IMR-90 (cell line): ENCODE results near the gene CARMIL1. TPM values are rescaled to one million over a fixed set of nuclear protein-coding genes. Genes with fewer than 3 reads are reported as not detected.

Experiments
- ATAC-seq: fragments of 200-7000 bp; cut with Tn5 transposase; 2 replicates; pipeline ENCODE4 v1.9.1; 2020; ENCODE audit warnings: low read depth, mild to moderate bottlenecking, moderate library complexity
- BruUV-seq: library from RNA; stranded (reverse); fragments of 400-500 nt; replicated peaks from 2 replicates; lab custom pipeline; 2021; lab: Mats Ljungman, UMichigan
- CTCF ChIA-PET: fragments of 300-600 bp; formaldehyde crosslinking; extraction: SDS; loops from one replicate; lab custom pipeline; 2021; ENCODE audit warnings: antibody characterized with exemption; lab: Yijun Ruan, JAX
- POLR2A ChIA-PET: fragments of 300-600 bp; sonication (Branson Sonifier 250); formaldehyde crosslinking; loops from one replicate; lab custom pipeline; 2022; ENCODE audit warnings: antibody characterized with exemption; ENCODE audit not compliant: unreplicated experiment; lab: Charles Lee
- DNase-seq: peaks from one replicate; pipeline ENCODE4 v3.0.0; 2013
- H2AFZ ChIP-seq: replicated peaks from 2 replicates; pipeline ENCODE3; 2013; ENCODE audit warnings: low read length, mild to moderate bottlenecking; ENCODE audit not compliant: poor library complexity
- H2AK5ac ChIP-seq: 2 replicates; pipeline ENCODE4 v1.6.1; 2013; ENCODE audit warnings: low read depth, low read length, inconsistent platforms
- H2AK9ac ChIP-seq: replicated peaks from 2 replicates; pipeline ENCODE3; 2013; ENCODE audit warnings: mild to moderate bottlenecking, low read depth, low read length, moderate library complexity; ENCODE audit not compliant: poor library complexity
- H2BK120ac ChIP-seq: 2 replicates; pipeline ENCODE4 v1.6.1; 2013; ENCODE audit warnings: low read depth, low read length, inconsistent platforms
- H2BK15ac ChIP-seq: 3 replicates; pipeline ENCODE4 v1.6.1; 2013; ENCODE audit warnings: low read depth, low read length, inconsistent platforms
- H2BK20ac ChIP-seq: 2 replicates; pipeline ENCODE4 v1.6.1; 2013; ENCODE audit warnings: low read depth, mild to moderate bottlenecking, inconsistent platforms, low read length, moderate library complexity
- H2BK5ac ChIP-seq: 2 replicates; pipeline ENCODE4 v1.6.1; 2013; ENCODE audit warnings: mild to moderate bottlenecking, low read depth, low read length, inconsistent platforms; ENCODE audit not compliant: poor library complexity, severe bottlenecking
- H3K14ac ChIP-seq: replicated peaks from 2 replicates; pipeline ENCODE4 v1.6.1; 2013; ENCODE audit warnings: low read depth, low read length, inconsistent platforms
- H3K18ac ChIP-seq: 2 replicates; pipeline ENCODE4 v1.6.1; 2013; ENCODE audit warnings: low read depth, low read length, control low read depth
- H3K23ac ChIP-seq: 2 replicates; pipeline ENCODE4 v1.6.1; 2013; ENCODE audit warnings: low read depth, low read length, inconsistent platforms
- H3K27ac ChIP-seq: 2 replicates; pipeline ENCODE4 v1.5.1; 2013; ENCODE audit warnings: mild to moderate bottlenecking, control low read depth, low read length; ENCODE audit not compliant: insufficient read depth
- H3K27me3 ChIP-seq: 2 replicates; pipeline ENCODE4 v1.6.1; 2013; ENCODE audit warnings: low read length; ENCODE audit not compliant: control insufficient read depth, insufficient read depth
- H3K36me3 ChIP-seq: 2 replicates; pipeline ENCODE4 v1.6.1; 2013; ENCODE audit warnings: low read length, mixed read lengths; ENCODE audit not compliant: control insufficient read depth, insufficient read depth
- H3K4ac ChIP-seq: 2 replicates; pipeline ENCODE4 v1.6.1; 2013; ENCODE audit warnings: low read depth, low read length, inconsistent platforms
- H3K4me1 ChIP-seq: 2 replicates; pipeline ENCODE4 v1.6.1; 2013; ENCODE audit warnings: low read length, mixed read lengths; ENCODE audit not compliant: control insufficient read depth, insufficient read depth
- H3K4me2 ChIP-seq: 2 replicates; pipeline ENCODE4 v1.6.1; 2013; ENCODE audit warnings: low read depth, mild to moderate bottlenecking, control low read depth, low read length, moderate library complexity
- H3K4me3 ChIP-seq: 2 replicates; pipeline ENCODE4 v1.5.1; 2013; ENCODE audit warnings: low read depth, mild to moderate bottlenecking, control low read depth, low read length, moderate library complexity; ENCODE audit not compliant: insufficient read depth
- H3K56ac ChIP-seq: 2 replicates; pipeline ENCODE4 v1.6.1; 2013; ENCODE audit warnings: low read length, inconsistent platforms; ENCODE audit not compliant: insufficient read depth; ENCODE audit errors: extremely low read depth
- H3K79me1 ChIP-seq, 2 experiments: 2 replicates each; pipeline ENCODE4 v1.6.1; 2013; ENCODE audit warnings: low read length in 2 of 2, inconsistent platforms in 1 of 2, low read depth in 1 of 2
- H3K9ac ChIP-seq: 2 replicates; pipeline ENCODE4 v1.6.1; 2013; ENCODE audit warnings: low read depth, low read length, control low read depth
- H3K9me1 ChIP-seq: 2 replicates; pipeline ENCODE4 v1.6.1; 2013; ENCODE audit warnings: low read length, inconsistent platforms; ENCODE audit not compliant: insufficient read depth
- H3K9me3 ChIP-seq: 2 replicates; pipeline ENCODE4 v1.6.1; 2013; ENCODE audit warnings: low read length; ENCODE audit not compliant: control insufficient read depth, insufficient read depth
- H4K20me1 ChIP-seq: 2 replicates; pipeline ENCODE4 v1.6.1; 2013; ENCODE audit warnings: low read length, inconsistent platforms; ENCODE audit not compliant: insufficient read depth
- H4K5ac ChIP-seq: 2 replicates; pipeline ENCODE4 v1.6.1; 2013; ENCODE audit warnings: mild to moderate bottlenecking, low read depth, low read length, control low read depth
- H4K8ac ChIP-seq, 2 experiments: 2 replicates each; pipeline ENCODE4 v1.6.1; 2013; ENCODE audit warnings: low read depth in 2 of 2, low read length in 2 of 2, control low read depth in 1 of 2, inconsistent platforms in 1 of 2
- H4K91ac ChIP-seq: 2 replicates; pipeline ENCODE4 v1.6.1; 2013; ENCODE audit warnings: low read depth, low read length, inconsistent platforms; ENCODE audit not compliant: insufficient read depth
- BHLHE40 ChIP-seq: fragments of 150-350 bp; IDR thresholded peaks from 2 replicates; pipeline ENCODE4 v1.6.1; 2016; ENCODE audit warnings: mild to moderate bottlenecking, low read depth, low read length
- CEBPB ChIP-seq: IDR thresholded peaks from 2 replicates; pipeline ENCODE4 v1.6.1; 2012; ENCODE audit warnings: low read depth, low read length, improper control_type of control experiment
- CHD1 ChIP-seq: IDR thresholded peaks from 2 replicates; pipeline ENCODE4 v1.6.1; 2012; ENCODE audit warnings: low read depth, low read length, improper control_type of control experiment
- CTCF ChIP-seq: conservative IDR thresholded peaks from 2 replicates; pipeline ENCODE4 v1.5.1; 2012; ENCODE audit warnings: mild to moderate bottlenecking, low read depth, low read length, improper control_type of control experiment
- ELK1 ChIP-seq: fragments of 150-350 bp; IDR thresholded peaks from 2 replicates; pipeline ENCODE4 v1.6.1; 2016; ENCODE audit warnings: low read depth, mild to moderate bottlenecking, low read length, moderate library complexity, borderline replicate concordance
- FOS ChIP-seq: fragments of 150-350 bp; IDR thresholded peaks from 2 replicates; pipeline ENCODE4 v1.6.1; 2016; ENCODE audit warnings: low read depth, low read length
- MAFK ChIP-seq: IDR thresholded peaks from 2 replicates; pipeline ENCODE4 v1.6.1; 2012; ENCODE audit warnings: low read depth, low read length, improper control_type of control experiment
- MAZ ChIP-seq: IDR thresholded peaks from 2 replicates; pipeline ENCODE4 v1.6.1; 2012; ENCODE audit warnings: low read depth, mild to moderate bottlenecking, low read length, improper control_type of control experiment, moderate library complexity, borderline replicate concordance
- MXI1 ChIP-seq: IDR thresholded peaks from 2 replicates; pipeline ENCODE4 v1.6.1; 2012; ENCODE audit warnings: low read depth, mild to moderate bottlenecking, low read length, moderate library complexity, borderline replicate concordance
- NFE2L2 ChIP-seq: fragments of 150-350 bp; IDR thresholded peaks from 2 replicates; pipeline ENCODE4 v1.6.1; 2016; ENCODE audit warnings: low read depth, mild to moderate bottlenecking, low read length
- POLR2A ChIP-seq: IDR thresholded peaks from 2 replicates; pipeline ENCODE4 v1.6.1; 2012; ENCODE audit warnings: mild to moderate bottlenecking, low read depth, low read length
- RAD21 ChIP-seq: IDR thresholded peaks from 2 replicates; pipeline ENCODE4 v1.6.1; 2012; ENCODE audit warnings: low read length, improper control_type of control experiment
- RCOR1 ChIP-seq: IDR thresholded peaks from 2 replicates; pipeline ENCODE4 v1.6.1; 2012; ENCODE audit warnings: mild to moderate bottlenecking, low read length, improper control_type of control experiment; ENCODE audit not compliant: insufficient replicate concordance
- RFX5 ChIP-seq: IDR thresholded peaks from 2 replicates; pipeline ENCODE4 v1.8.0; 2012; ENCODE audit warnings: low read depth, mild to moderate bottlenecking, low read length, moderate library complexity
- SMC3 ChIP-seq: fragments of 150-350 bp; IDR thresholded peaks from 2 replicates; pipeline ENCODE4 v1.6.1; 2016; ENCODE audit warnings: low read depth, mild to moderate bottlenecking, antibody characterized with exemption, low read length, moderate library complexity
- USF2 ChIP-seq: fragments of 150-350 bp; IDR thresholded peaks from 2 replicates; pipeline ENCODE4 v1.6.1; 2017; ENCODE audit warnings: mild to moderate bottlenecking, antibody characterized with exemption, low read length, low read depth
- WGBS, 2 experiments: methylation state at CpG; one replicate each; pipeline versions ENCODE4 v1.1.5 to v1.1.7; 2013; ENCODE audit warnings: missing lambda C conversion rate in 2 of 2; ENCODE audit not compliant: insufficient read length in 1 of 2; ENCODE audit errors: extremely low coverage in 2 of 2; 5-methylcytosine and 5-hydroxymethylcytosine counted together
- dilution Hi-C: fragments of 300-500 bp; cut with HindIII; formaldehyde crosslinking; loops from one replicate; pipeline ENCODE4 v1.14.3; 2018; ENCODE audit warnings: low sequenced_read_pairs; ENCODE audit not compliant: unreplicated experiment
- in situ Hi-C: fragments of 300-500 bp; cut with MboI; formaldehyde crosslinking; loops from 3 replicates; pipeline ENCODE4 v1.14.3; 2019; ENCODE audit warnings: low sequenced_read_pairs, inconsistent platforms, mixed read lengths
- intact Hi-C: fragments of 100-400 bp; cut with micrococcal nuclease; formaldehyde crosslinking; loops from 2 replicates; pipeline ENCODE4 v1.10.0; 2022
- polyA plus RNA-seq, 3 experiments: library from polyadenylated mRNA; depleted of rRNA; stranded (reverse); fragments of >200 nt; gene quantifications; 2 replicates each; pipeline ENCODE4 v1.2.3, GENCODE V29; 2012; ENCODE audit warnings: low replicate concordance in 1 of 3
- total RNA-seq: library from RNA; depleted of rRNA; stranded (reverse); fragments of >200 nt; gene quantifications from 2 replicates; pipeline ENCODE4 v1.2.3, GENCODE V29; 2012

The CARMIL1 gene
- total and polyA plus RNA-seq, 2 of the 4 experiments (the other 2 are of a cell fraction): 1.3 to 2.9 TPM

GRCh38 chr6:25242567-25242966 lies 36.6 kb upstream of the CARMIL1 start:
- no peak overlapping the region for H2AK9ac ChIP-seq
- no peak overlapping the region for H3K18ac ChIP-seq
- H2BK20ac ChIP-seq: no peak overlapping the region
- H2AFZ ChIP-seq: no peak overlapping the region
- H2BK120ac ChIP-seq: no peak overlapping the region
- no peak for TF ChIP-seq MXI1
- no peak for TF ChIP-seq RFX5
- no peak for TF ChIP-seq SMC3
- TF ChIP-seq MAZ: no peak
- TF ChIP-seq USF2: no peak
- TF ChIP-seq FOS: no peak
- no peak for TF ChIP-seq RAD21
- TF ChIP-seq CTCF: no peak
- no peak for TF ChIP-seq RCOR1
- TF ChIP-seq MAFK: no peak
- TF ChIP-seq NFE2L2: no peak
- no peak for TF ChIP-seq CHD1
- no peak for TF ChIP-seq CEBPB
- TF ChIP-seq ELK1: no peak
- TF ChIP-seq BHLHE40: no peak
- no peak for TF ChIP-seq POLR2A
- CTCF ChIA-PET: no interaction called here
- H3K36me3 ChIP-seq: no peaks in the 10 kb centered on the region
- dilution Hi-C loops: no loop called here
- no peak overlapping the region for H3K9ac ChIP-seq
- no peak overlapping the region for H3K14ac ChIP-seq
- no peak overlapping the region for H3K4me3 ChIP-seq
- no peak overlapping the region for H3K56ac ChIP-seq
- H3K79me1 ChIP-seq: no peaks in the 10 kb centered on the region
- no peak for ATAC-seq
- no peak overlapping the region for H2AK5ac ChIP-seq
- POLR2A ChIA-PET: no interaction called here
- no peak overlapping the region for H2BK15ac ChIP-seq
- no peak overlapping the region for H4K5ac ChIP-seq
- no TSS peak for BruUV-seq
- in situ Hi-C loops: no loop called here
- H3K9me1 ChIP-seq: no peaks in the 10 kb centered on the region
- no peak overlapping the region for H2BK5ac ChIP-seq
- H3K4me1 ChIP-seq: no peaks in the 10 kb centered on the region
- H3K9me3 ChIP-seq: no peaks in the 10 kb centered on the region
- intact Hi-C loops: no loop called here
- H4K20me1 ChIP-seq: no peaks in the 10 kb centered on the region
- WGBS, 2 experiments: 80% methylated on average over 1 of the region's 2 CpGs; no CpG with 5 or more reads in 1 of the 2 experiments
- H3K27me3 ChIP-seq: no peaks in the 10 kb centered on the region; the same call in 1 of the 2 replicates
- no peak overlapping the region for H3K27ac ChIP-seq
- no peak for DNase-seq
- H4K8ac ChIP-seq: no peak overlapping the region
- H3K4ac ChIP-seq: no peak overlapping the region
- H3K4me2 ChIP-seq: no peak overlapping the region
- H4K91ac ChIP-seq: no peak overlapping the region
- H3K23ac ChIP-seq: no peak overlapping the region
